Sciatic nerve (tissue), 2 donors: ENCODE data around the gene CCDC9B. TPM values are rescaled to one million over a fixed set of nuclear protein-coding genes. Genes with fewer than 3 reads are reported as not detected.

Experiments used
- ATAC-seq: fragments of 200-7000 bp; cut with Tn5 transposase; one replicate; pipeline ENCODE4 v1.9.1; 2020; ENCODE audit warnings: mild to moderate bottlenecking, moderate library complexity
- DNase-seq: peaks from one replicate; pipeline ENCODE4 v3.0.0-alpha.2; 2020; ENCODE audit warnings: low spot score
- intact Hi-C: fragments of 100-400 bp; cut with DNase I; formaldehyde crosslinking; loops from one replicate; pipeline ENCODE4 v1.14.2; 2022
- total RNA-seq: library from RNA; stranded (reverse); fragmentation: NEBNext Ultra II Directional; extraction: Animal tissue kit (Norgen Biotek cat#: 25700); gene quantifications from one replicate; pipeline ENCODE4 v1.2.1, GENCODE V29; 2021
- donor health status: DM: no; HTN: no; CAD: no.
- donor health status: DM: no; HTN: no; CAD: no.

The CCDC9B gene
- total RNA-seq, 1 donor from 2014 or later: 37.8 TPM

DNA sequence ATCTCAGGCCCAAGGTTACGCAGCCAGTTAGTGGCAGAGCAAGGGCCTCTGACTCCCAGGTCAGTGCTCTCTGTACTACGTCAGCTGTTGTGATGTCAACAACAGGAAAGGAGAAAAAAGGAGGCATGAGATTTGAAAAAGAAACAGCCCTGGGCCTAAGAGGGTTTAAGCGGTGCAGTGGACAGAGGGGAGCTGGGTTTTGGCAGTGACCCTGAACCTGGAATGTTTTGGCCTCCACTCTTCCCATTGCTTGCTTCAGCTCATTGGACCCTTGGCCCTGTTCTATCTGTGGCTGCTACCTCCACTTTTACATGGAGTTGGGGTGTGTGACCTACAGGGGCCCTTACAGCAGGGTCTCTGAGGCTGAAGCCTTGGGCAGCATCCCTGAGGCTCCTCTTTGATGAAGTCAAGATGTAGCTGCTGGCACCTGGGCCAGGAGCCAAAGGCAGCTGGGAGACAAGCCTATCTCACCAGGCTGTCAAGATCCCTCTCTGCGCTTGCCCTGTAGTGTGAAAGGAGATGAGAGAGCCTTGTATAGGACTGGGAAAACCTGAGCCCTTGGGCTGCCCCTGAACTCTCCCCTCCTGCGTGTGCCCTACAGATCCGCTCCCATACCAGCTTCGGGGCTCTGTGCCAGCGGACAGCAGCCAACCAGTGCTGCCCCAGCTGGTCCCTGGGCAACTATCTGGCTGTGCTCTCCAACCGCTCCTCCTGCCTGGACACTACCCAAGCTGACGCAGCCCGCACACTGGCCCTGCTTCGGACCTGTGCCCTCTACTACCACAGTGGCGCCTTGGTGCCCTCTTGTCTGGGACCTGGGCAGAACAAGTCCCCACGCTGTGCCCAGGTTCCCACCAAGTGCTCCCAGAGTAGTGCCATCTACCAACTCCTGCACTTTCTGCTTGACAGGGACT is 26.0 kb upstream of the CCDC9B start:
- intact Hi-C loops: no loop called here
- ATAC-seq: peak; percentile 22
- DNase-seq: no peak

DNA sequence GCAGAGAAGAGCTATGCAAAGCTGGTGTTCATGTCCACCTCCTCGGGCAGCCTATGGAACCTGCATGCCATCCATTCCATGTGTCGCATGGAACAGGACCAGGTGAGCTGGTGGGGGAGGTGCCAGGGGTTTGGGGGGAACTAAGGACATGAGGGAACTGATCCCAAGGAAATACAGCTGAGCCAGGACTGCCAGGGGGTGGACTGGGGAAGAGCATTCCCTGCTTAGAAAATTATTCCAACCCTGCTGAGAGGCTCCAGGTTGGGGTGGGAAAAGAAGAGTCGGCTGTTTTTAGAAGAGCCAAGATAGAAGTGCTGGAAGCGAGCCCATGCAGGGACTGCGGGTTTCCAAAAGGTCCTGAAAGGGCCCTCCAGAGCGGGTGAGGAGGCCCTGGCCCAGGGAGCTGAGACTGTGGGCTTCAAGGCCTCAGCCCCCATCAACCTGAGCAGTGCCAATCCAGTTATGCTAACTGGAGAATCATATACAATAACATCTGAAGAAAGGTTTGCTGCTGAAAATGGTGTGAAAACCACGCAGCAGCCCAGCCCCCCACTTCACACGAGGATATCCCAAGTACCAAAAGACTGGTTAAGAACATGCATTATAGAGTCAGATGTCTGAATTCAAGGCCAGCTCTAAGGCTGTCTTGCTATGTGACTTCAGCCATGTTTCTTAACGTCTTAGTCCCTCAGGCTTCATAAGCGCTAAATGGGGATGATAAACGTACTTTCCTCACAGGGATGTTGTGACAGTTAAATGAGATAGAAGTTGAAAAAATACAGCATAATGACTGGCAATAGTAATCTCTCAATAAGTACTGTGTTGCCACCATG is 25.1 kb upstream of the CCDC9B start:
- intact Hi-C loops: no loop called here
- DNase-seq (no peak), ATAC-seq (no peak)

- intact Hi-C loops: no loop called here
- DNase-seq (no peak), ATAC-seq (no peak)
Observed at GRCh38 chr15:40365016-40365415, 24.3 kb upstream of the CCDC9B start.

DNA sequence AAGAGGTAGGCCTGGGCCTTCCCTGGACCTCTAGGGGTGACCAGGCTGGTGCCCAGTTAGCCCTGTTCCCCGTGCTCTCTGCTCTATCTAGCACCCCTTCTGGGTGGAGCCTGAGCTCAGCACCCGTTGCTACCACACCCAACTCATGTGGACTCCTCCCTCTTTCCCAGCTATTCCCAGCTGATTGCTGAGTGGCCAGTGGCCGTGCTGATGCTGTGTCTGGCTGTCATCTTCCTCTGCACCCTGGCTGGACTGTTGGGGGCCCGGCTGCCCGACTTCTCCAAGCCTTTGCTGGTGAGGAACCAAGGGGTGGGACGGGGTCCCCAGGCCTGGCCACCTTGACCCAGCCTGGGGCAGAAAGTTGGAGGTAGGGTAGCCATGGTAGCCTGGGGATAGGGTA is 23.5 kb upstream of the CCDC9B start:
- DNase-seq (no peak), ATAC-seq (no peak)
- intact Hi-C loops: no loop called here

- ATAC-seq: no peak
- intact Hi-C loops: no loop called here
- no peak for DNase-seq
Observed at GRCh38 chr15:40363611-40364010, 22.9 kb upstream of the CCDC9B start.

GRCh38 chr15:40361640-40362039 is 20.9 kb upstream of the CCDC9B start:
- ATAC-seq (no peak), DNase-seq (no peak)
- intact Hi-C loops: no loop called here

- ATAC-seq (no peak), DNase-seq (no peak)
- intact Hi-C loops: no loop called here
Observed at GRCh38 chr15:40360015-40360414, 19.3 kb upstream of the CCDC9B start.

- intact Hi-C loops: no loop called here
- ATAC-seq: no peak
- DNase-seq: no peak
Observed at GRCh38 chr15:40358471-40359353, 18.0 kb upstream of the CCDC9B start.

DNA sequence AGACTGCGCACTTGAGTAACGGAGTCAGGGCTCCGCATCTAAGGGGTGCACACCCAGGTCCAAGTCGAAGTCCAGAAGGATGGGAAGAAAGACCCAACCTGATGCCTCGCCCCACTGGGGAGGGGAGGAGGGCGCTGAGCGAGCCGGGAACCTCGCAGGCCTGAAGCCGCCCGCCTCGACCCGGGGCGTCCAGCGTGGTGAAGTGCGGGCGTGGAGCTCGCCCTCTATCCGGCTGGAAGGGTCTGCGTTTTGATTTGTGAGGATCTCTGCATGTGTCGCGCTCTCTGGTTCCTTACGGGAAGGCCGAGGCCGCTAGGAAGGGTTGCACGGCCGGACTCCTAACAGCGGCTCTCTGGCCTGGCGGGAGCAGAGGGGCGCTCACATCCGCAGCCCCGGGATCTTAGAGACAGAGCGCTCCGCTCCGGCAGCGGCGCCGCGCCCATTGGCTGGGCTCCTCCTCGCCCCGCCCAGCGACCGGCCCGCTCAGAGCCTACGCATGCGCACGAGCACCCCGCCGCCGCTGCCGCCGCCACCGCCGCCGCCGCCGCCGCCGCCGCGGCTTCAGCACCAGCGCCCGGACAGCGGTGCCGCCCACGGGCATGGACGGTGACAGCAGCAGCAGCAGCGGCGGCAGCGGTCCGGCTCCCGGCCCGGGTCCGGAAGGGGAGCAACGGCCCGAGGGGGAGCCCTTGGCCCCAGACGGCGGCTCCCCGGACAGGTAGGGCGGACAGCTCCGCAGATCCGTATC is 17.2 kb upstream of the CCDC9B start, which contains the start of gene DISP2:
Gene DISP2, plus strand, starts transcription at position 497 of the 748 bp plus-strand sequence. Its CDS starts 103 bp downstream, at position 600.
- ATAC-seq: peak; percentile 86
- intact Hi-C loops: no loop called here
- DNase-seq: peak; percentile 91

GRCh38 chr15:40357246-40357645 is 16.5 kb upstream of the CCDC9B start:
- intact Hi-C loops: no loop called here
- no peak for ATAC-seq
- DNase-seq: no peak

DNA sequence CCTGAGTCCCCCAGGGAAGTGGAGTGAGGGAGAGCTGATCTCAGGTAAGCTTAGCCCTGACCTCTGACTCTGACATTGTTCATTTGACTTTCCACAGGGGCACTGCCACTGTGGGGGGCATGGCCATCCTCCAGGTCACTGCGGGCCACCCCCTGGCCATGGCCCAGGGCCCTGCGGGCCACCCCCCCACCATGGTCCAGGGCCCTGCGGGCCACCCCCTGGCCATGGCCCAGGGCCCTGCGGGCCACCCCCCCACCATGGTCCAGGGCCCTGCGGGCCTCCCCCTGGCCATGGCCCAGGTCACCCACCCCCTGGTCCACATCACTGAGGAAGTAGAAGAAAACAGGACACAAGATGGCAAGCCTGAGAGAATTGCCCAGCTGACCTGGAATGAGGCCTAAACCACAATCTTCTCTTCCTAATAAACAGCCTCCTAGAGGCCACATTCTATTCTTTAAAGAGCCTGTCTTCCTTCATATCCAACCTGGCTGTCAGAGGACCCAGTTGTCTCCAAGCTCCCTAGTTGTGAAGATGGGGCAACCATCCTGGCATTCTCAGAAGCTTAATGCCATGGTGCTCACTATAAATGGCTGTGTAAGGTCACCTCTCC is 15.3 kb upstream of the CCDC9B start:
- no peak for DNase-seq
- ATAC-seq: no peak
- intact Hi-C loops: no loop called here

DNA sequence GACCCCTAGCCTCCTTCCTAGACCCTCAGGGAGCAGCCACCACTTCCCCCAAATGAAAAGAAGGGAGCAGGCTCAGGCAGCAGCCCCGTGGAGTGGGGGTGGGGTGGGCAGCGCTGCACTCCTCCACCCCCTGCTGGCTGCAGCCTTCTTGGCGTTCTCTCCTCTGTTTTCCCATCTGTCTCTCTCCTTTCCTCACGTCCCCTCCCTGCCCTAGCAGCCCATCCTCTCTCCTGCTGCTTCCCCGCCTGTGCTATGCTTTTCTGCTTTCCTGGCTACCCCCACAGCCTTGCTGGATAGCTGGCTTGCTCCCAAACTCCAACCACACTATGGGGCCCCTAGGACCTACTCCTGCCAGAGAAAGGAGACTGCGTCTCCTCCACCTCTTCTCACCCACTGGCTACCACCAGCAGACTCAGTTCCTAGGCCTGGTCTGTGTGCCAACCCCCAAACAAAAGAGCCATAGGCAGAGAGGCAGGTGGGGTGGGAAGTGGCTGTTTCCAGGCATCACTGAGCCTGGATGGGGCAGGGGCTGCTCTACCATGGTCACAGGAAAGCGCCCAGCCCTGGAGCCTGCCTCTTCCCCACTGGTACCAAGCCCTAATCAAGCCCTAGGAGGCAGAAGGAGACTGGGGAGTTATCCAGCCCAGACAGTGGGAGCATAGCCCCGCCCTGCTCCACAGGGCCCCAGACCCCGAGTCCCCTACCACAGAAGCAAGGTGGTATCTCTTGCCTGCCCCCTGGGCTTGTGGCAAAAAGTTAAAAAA is 13.9 kb upstream of the CCDC9B start:
- peak; percentile 70 for ATAC-seq
- intact Hi-C loops: no loop called here
- DNase-seq: no peak

- ATAC-seq (peak; percentile 55), DNase-seq (no peak)
- intact Hi-C loops: no loop called here
Observed at GRCh38 chr15:40353697-40354096, 13.0 kb upstream of the CCDC9B start.

DNA sequence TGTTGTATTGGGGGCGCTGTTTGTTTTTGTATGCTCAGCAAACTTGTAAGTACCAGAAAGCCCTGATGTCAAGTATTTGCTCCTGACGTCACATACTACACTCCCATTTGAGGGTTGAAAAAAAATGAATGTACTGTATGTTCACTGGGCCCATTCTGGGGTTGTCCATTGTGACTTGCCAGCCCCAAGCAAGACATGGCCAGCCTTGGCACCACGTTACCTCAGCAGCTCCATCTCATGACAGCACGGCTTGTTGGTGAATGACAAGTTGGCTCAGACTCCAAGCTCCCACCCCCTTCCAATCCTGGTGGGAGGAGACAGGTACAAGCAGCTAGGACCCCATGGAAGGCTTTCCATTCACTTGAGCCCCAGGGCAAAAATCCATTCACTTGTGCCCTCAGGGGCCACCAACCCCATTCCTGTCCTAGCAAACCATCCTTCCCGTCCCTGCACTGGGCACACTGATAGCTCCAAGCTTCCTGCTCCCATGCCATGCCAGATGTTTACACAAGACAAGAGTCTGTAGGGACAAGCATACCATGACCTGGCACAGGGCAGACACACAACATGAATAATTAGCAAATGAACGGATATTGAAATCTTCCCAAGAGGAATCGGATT is 11.7 kb upstream of the CCDC9B start:
- DNase-seq: no peak
- ATAC-seq: no peak
- intact Hi-C loops: no loop called here

- intact Hi-C loops: no loop called here
- no peak for ATAC-seq
- DNase-seq: no peak
Observed at GRCh38 chr15:40349163-40349562, 8.4 kb upstream of the CCDC9B start.

GRCh38 chr15:40348474-40348870 is 7.7 kb upstream of the CCDC9B start:
- DNase-seq: no peak
- intact Hi-C loops: no loop called here
- no peak for ATAC-seq
